HG03439 (cell line): ENCODE data around the gene ARHGEF16.

ENCODE experiments used
- ATAC-seq: cut with Tn5 transposase; IDR thresholded peaks from one replicate; pipeline ENCODE4 v1.9.1; 2021; ENCODE audit warnings: mild to moderate bottlenecking, moderate library complexity; ENCODE audit not compliant: unreplicated experiment

Gene ARHGEF16

DNA sequence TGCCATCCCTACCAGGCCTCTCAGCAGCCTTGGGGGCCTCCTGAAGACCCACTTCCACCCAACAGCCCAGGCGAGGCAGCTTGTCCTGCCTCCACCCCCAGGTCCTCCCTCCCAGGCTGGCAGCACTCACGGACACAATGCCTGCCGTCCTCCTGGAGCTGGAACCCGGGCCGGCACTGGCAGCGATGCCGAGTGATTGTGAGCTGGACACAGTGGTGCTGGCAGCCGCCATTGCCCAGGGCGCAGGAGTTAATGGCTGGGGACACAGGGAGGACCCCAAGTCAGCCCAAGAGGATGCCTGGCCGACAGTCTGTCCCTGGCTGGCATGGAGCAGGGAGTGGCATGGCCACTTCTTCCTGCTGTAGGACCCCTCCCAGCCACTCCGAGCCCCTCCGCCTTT lies 60.8 kb downstream of the ARHGEF16 start:
- ATAC-seq, result no peak

DNA sequence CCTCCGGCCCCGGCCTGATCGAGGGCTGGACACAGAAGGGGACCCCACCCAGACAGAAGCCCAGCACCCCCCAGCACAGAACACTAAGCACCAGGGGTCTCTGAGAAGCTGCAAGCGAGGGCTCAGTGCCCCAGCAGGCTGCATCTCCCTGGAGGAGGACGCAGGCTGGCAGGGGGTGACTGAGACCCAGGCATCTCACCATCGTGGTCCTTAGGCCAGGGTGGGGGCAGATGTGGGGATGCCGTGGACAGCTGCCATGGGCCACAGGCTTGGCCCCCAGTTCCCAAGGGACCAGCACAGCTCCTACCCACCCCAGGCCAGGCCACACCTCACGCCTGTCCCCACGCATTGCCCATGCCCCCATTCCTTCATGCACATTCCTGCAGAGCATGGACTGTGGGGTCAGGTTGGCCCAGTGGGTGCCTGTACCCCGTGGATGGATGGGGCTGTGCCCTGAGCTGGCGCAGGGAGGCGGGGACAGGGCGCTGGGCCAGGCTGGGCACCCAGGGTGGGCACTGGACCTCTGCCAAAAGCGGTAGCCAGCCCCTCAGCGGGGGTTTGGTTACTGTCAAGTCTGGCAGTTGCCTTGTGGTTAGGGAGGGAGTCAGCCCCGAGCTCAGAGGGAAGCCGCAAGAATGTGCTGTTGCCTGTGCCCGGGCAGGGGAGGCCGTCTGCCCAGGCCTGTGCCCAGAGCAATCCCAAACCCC lies 61.5 kb downstream of the ARHGEF16 start:
- ATAC-seq, result no peak

DNA sequence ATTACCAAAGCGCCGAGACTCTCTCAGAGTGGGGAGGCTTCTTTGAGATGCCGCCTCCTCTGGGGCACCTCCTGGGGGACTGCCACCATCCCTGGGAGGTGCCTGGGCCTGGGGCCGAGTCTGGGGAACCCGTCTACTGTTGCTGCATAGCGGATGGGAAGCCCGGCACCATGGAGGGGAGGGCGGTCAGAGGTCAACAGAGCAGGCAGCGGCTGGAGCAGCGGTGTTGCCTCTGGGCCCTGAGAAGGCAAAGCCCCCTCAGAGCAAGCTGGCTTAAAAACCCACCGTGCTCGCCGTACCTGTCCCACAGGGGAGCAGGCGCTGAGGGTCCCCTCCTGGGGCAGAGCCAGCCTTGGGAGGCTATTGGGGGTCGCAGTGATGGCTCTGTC lies 62.0 kb downstream of the ARHGEF16 start:
- ATAC-seq, result no peak

DNA sequence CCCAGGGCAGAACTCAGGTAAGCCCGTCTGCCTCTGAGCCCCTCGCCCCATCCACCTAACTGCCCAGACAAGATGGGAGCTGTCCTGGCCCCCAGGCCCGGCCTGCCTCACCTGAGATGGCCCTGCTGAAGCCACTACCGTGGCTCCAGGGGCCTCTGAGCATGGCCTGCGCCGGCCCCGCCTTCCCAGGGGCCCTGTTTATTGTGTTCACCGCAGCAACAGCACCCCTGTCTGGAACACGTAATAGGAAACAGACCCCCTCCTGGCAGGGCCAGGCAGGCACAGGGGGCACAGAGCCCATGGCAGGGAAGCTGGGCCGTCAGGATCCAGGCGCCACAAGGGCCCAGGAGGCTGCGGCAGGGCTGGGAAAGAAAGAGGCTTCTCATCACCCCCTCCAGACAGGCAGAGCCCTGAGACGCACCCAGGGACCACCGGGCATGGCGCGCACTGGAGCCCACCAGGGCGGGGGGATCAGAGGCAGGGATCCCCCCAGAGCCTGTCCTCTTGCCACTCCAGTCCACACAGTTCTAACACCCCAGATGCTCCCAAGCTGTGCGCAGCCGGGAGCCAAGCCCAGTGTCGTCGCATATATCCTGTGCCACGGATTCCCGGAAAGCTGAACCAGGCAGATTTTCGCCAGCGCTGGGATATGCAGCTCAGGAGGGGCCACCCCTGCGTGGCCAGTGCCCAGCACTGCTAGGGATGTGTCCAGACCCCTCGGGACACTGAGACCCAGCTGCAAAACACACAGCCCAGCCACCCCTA lies 62.6 kb downstream of the ARHGEF16 start:
- no peak for ATAC-seq

DNA sequence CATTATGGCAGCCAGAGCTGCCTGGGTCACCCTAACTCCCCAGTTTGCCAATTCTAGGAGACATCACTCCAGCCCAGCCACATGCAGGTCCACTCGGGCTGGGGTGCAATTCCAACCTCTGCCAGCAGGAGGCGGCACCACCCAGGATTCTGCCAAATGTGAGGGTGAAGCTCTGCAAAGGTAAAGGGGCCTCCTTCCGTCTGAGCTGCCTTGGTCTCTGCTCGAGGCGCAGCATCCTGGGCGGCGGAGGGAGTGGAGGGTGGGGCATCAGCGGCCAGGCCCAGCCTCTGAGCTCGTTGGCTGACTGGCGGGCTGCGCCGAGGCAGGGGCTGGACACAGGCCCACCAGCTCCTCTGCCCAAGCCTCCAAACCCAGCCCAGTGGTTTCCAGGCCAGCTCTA lies 63.8 kb downstream of the ARHGEF16 start:
- no peak for ATAC-seq

DNA sequence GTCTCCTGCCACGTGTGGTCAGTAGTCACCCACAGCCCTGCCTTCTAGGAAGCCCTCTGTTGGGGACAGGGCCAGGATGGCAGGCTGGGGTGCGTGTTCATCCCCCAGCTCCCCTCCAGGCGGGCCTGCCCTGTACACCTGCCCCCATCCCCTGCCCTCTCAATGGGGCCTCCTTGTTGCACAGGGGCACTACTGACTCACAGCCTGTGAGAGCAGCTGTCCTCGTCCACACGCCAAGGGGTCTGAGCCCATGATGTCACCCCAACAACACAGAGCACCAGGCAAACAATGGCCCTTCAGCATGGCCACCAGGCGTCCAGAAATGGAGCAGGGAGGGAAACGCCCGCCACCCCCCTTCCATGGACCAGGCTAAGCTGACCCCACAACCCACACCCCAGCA lies 64.3 kb downstream of the ARHGEF16 start:
- ATAC-seq, result no peak

DNA sequence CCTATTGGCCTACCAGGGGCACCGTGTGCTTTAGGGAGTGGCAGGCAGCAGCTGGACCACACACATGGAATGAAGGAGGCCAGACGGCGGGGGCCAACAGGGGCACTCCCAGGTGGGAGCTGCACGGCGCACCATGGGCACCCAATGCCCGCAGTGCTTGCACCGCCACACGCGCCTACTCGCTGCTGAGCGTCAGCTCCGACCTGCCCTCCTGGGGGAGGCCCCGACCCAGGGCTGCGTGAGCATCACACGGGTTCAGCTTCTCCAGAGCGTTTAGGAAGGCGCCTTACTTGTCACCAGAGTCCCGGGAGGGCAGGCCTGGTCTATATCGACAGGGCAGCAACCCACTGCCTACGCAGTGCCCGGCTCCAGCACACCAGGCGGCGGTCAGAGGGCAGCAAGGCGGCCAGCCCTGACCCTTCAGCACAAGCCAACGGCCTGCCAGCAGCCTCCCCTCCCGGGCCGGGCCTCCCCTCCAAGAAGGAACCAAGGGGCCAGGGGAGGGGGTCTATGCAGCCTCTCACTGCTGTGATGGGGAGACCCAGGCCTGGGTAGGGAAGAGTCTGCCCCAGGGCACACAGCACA lies 64.9 kb downstream of the ARHGEF16 start:
- ATAC-seq, result no peak

DNA sequence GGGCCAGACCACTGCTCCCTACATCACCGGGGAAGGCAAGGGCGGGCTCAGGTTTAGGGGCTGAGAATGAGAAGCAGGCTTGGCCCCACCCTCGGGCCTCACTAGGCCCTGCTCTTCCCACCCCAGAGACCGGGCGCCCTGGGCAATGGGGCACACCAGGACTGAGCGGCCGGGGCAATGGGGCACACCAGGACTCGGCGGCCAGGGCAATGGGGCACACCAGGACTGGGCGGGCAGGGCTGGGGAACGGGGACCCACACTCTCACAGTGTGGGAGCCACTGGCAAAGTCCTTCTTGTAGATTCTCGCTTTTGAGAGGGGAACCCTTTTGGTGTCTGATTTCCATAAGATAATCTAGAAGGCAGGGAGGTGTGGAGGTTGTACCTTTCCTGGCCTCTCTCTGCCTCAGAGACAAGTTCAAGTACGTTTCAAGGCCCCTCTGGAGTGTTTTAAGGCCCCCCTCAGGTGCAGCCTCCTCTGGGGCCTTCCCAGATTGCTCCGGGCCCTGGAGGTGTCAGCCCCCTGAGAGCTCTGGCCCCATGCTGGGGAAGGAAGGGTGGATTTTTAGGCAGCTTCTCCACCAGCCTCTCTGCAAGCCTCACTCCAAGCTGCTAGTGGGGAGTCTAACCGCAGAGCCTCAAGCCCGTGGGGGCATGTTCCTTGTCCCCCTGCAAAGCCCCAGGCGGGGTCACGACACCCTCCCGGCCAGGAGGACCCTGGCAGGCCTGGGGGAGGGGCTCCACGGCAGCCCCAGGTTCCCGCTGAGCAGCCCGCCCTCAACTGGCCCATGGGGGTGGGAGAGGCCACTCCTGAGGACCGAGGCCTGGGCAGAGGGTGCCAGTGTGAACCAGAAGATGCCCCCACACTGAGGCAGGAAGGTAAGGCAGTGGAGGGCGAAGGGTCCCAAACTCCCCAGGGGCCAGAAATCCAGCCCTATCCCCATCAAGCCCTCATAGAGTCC lies 66.2 kb downstream of the ARHGEF16 start:
- no peak for ATAC-seq

DNA sequence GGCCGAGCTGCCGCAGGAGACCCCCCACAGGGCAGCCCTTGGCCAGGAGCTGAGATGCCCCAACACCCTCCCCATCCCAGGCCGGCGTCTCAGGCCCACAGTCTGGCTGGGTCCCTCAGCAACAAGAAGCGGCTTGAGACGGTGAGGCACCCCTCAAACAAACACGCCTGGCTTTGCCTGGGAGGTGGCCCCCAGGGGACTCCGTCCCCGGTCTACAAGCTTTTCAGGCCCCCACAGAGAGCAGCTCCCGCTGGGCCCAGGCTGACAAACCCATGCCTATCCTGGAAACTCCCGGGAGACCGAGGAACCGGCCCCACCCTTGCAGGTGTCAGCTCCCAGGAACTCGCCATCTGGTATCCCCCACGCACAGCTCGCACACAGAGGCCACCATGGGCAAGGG lies 67.0 kb downstream of the ARHGEF16 start:
- ATAC-seq, result no peak

DNA sequence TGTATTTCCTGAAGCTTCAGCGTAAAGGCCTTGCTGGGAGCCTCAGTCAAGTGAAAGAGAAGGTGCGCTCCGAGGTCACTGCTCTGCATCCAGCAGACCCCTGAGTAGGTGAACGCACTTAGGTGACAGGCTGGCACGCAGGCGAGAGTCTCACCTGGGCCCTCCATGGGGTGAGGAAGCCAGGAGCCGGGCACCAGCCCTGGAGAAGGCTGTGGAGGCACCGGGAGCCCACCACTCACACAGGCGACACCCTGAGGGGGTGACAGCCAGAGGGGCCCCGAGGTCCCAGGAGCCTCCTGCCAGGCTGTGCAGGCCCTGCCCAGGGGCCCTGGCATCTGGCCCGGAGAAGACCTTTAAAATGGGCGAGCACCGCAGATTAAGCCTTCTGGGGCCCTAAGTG lies 67.6 kb downstream of the ARHGEF16 start:
- no peak for ATAC-seq

DNA sequence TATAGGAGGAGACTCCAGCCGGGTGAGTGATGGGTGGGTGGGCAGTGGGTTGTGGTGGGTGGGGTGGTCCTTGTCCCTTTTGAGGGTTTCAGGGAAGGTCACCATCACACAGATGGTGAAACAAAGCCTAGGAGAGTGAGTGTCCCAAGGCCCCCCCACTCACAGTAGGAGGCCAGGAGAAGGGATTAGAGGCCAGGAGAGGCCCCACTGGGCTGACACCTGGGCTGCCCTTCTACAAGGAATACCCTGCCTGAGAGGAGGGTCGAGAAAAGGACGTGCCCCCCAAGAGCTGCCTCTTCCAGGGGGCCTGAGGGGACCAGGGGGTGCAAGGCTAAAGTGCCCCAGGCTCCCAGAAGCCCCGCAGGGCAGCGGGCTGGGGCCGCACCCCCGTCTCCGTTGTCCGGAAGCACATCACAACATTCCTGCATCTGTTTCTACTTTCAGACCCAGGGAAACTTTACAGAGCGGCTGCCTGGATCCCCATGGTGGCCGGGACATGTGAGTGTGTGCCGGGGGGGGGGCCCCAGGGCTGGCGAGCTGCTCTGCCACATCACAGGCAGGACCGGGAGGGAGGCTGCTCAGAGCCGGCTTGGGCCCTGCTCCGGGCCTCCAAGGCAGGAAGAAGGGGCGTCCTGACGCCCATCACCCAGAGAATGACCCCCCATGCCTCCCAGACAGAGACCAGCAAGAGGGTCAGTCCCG lies 68.2 kb downstream of the ARHGEF16 start:
- ATAC-seq, result no peak

DNA sequence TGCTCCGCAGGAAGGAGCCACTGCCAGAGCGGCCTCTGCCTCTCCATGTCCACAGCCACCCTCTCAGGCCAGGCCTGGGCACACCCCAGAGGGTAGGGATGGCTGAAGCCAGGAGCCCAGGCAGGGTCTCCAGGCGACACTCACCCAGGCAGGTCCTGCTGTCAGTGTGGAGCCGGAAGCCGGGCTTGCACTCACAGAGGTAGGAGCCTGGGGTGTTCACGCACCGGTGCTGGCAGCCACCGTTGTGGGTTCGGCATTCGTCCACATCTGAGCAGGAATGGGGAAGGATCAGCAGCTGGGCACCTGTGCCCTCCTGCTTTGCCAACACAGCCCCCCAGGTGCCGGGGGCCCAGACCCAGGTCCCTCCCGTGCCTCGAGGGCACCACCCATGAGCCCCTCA lies 69.5 kb downstream of the ARHGEF16 start:
- no peak for ATAC-seq

DNA sequence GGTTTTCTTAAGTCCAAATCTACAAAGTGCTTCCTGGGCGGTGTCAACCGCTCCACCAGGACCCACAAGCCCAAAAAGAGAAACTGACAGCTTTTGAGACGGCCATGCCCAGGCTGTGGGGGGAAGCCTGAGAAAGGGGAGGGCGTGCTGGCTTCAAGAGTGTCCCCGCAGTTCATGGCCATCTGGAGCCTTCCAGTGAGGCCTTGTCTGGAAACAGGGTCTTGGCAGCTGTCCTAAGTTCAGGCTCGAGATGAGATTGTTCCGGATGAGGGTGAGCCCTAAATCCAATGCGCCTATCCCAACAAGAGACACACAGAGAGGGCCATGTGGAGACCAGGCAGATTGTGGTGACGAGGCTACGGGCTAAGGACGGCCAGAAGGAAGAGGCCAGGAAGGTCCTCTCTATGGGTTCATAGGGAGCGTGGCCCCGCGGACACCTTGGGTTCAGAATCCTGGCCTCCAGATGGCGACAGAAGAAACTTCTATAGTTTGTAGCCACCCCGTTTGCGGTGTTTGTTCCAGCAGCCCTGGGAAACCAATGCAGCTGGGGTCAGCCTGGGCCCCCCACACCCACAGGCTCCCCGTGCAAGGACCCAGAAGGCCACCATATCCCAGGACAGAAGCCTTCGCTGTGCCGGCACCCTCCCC lies 70.2 kb downstream of the ARHGEF16 start:
- no peak for ATAC-seq

DNA sequence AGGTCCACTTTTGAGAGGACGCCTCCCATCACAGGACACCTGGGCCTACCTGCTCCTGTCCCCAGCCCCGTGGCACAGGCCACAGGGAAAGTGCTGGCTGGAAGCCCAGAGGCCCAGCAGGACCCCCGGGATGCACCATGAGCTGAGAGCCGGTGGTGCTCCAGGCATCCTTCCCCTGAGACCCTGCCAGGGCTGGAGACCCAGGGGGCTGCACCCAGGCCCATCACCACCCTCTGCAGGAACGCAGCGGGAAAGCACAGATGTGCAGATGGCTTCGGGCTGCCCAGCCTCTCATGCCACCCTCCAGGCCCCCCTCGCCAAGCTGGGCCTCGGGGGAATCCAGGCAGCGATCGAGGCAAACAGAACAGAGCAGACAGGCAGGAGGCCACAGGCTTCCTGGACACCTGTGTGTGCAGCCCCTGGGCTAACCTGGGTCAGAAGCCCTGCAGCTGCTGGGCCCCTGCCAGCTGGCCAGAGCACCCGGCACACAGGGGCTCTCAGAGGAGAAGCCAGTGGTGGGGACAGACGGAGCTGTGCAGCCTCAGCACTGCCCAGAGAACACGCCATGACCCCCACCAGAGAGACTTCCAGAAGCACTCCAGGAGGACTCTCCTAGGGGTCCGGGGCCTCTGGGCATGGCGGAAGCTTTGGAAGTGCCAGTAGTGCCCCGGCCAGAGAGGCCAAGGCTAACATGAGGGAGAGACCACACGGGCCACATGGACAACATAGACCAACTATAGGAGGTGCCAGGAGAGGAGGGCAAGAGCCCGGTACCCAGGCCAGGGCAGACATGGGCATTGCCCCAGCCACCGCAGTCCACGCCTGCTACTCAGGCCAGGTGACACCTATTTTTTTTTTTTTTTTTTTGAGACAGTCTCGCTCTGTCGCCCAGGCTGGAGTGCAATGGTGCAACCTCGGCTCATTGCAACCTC lies 71.4 kb downstream of the ARHGEF16 start:
- no peak for ATAC-seq

DNA sequence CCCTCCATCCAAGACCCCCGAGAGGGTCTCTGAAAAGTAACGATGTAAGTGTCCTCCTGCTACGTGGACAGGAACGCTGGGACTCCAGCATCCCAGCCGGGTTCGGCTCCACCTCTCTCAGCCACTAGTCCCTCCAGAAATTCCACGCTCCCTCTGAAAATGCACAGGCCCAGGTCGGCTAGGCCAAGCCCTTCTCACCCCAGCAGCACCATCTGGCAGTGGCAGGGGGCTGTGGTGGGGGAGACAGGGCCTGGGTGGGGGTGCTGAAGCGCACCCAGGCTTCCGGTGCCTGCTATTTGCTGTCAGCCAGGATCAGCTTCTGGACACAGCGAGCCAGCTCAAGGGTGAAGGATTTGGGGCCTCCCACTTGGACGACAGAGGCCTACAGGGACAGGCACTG lies 73.3 kb downstream of the ARHGEF16 start:
- ATAC-seq, result no peak

DNA sequence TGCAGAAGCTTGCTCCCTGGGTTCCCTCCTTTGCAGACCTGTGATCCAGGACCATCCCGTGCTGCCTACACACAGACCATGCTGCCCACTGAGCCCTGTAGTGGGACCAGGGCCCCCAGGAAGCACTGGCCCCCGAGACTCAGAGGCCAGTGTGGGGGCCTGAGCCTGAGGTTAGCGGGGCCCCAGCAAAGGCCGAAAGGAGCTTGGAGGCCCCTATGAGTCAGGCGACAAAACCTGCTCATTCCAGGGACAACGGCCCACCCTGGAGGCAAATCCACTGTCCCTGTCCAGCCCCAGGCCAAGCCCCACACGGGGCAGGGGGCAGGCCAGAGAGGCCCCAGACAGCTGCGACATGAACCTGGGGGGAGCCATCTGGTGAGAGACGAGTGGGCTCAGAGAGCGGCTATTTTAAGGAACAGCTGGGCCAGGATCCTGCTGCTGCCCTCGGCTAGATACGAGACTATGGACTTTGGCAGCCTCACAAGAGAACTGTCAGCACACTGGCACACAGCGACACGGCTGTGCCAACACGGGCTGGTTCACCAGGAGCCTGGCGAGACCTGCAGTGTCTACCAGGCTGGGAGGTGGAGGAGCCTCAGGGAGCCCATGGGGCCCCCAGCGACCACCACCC lies 74.7 kb downstream of the ARHGEF16 start:
- ATAC-seq, result no peak

DNA sequence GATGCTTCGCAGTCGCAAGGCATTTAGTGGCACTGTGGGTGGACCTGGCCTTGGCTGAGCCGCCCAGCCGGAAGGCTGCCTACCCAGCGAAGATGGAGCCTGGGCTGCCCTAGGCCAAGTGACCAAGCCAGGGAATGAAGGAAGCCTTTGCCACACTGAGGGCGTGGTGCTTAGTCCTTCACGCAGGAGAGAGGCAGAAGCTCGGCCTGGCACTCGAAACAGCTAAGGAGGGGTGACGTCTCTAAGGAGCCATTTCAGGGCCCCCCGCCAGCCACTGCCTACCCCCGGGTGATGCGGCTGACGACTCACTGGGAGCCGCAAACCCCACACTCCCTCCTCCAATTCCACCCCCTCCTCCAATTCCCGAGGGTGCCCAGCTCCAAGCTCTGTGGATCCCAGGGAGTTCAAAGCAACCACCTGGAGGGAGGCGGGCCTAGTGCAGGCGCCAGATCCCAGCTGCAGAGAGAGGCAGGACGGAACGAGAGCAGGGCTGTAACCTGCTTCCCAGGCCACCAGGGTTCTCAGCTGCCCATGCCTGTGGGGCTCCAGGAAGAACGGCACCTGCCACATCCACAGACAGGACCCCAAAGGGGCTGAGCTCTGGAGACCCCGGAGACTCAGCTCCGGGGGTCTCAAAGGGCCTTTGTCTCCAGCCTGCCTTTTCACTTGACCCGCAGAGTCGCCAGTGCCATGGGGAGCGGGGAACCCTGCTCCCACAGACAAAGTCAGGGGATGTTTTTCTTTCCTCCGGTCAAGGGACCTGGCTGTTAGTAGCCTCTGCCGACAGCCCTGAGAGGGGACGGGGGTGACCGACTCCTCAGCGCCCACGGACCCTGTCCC lies 75.8 kb downstream of the ARHGEF16 start:
- no peak for ATAC-seq
